ENCODE results near the gene UBAP2.
"Not testable (repeated sequence)": the region's sequence is repeated elsewhere in the genome, so short reads cannot be mapped to it uniquely, and the experiment has no call there.

UBAP2 gene

GRCh38 chr9:33962468-33962867 lies 86.2 kb downstream of the UBAP2 start:
- DNase-seq, result not testable (repeated sequence)

- no peak for DNase-seq
Measured at GRCh38 chr9:33959725-33960124, 89.0 kb downstream of the UBAP2 start.

- DNase-seq, result no peak
Measured at GRCh38 chr9:33956544-33956943, 92.1 kb downstream of the UBAP2 start.

- no peak for DNase-seq
Measured at GRCh38 chr9:33952066-33952465, 96.6 kb downstream of the UBAP2 start.

GRCh38 chr9:33950371-33950770 lies 98.3 kb downstream of the UBAP2 start:
- DNase-seq, result no peak

GRCh38 chr9:33946779-33947535 lies 101.7 kb downstream of the UBAP2 start:
- DNase-seq, result no peak

- no peak for DNase-seq
Measured at GRCh38 chr9:33943389-33943788, 105.3 kb downstream of the UBAP2 start.

- DNase-seq, result no peak
Measured at GRCh38 chr9:33942471-33943083, 106.1 kb downstream of the UBAP2 start.

GRCh38 chr9:33939924-33940874 lies 108.5 kb downstream of the UBAP2 start:
- no peak for DNase-seq

GRCh38 chr9:33934188-33934878 lies 114.4 kb downstream of the UBAP2 start:
- DNase-seq, result no peak

GRCh38 chr9:33932078-33932807 lies 116.4 kb downstream of the UBAP2 start:
- no peak for DNase-seq

- no peak for DNase-seq
Measured at GRCh38 chr9:33931326-33931725, 117.4 kb downstream of the UBAP2 start.

GRCh38 chr9:33927694-33928093 lies 121.0 kb downstream of the UBAP2 start:
- no peak for DNase-seq

GRCh38 chr9:33926746-33927485 lies 121.8 kb downstream of the UBAP2 start:
- DNase-seq, result no peak

GRCh38 chr9:33924978-33925797 lies 123.5 kb downstream of the UBAP2 start:
- DNase-seq, result no peak

GRCh38 chr9:33923998-33924701 lies 124.5 kb downstream of the UBAP2 start:
- no peak for DNase-seq

GRCh38 chr9:33923079-33923478 lies 125.6 kb downstream of the UBAP2 start:
- DNase-seq, result no peak

- no peak for DNase-seq
Measured at GRCh38 chr9:33921967-33922895, 126.5 kb downstream of the UBAP2 start.
